GM19240 (cell line): ENCODE data around the gene PCDHGC3.

Experiments used
- DNase-seq: peaks from one replicate; pipeline ENCODE4 v3.0.0; 2011; ENCODE audit warnings: low spot score; ENCODE audit not compliant: insufficient read length

The PCDHGC3 gene

DNA sequence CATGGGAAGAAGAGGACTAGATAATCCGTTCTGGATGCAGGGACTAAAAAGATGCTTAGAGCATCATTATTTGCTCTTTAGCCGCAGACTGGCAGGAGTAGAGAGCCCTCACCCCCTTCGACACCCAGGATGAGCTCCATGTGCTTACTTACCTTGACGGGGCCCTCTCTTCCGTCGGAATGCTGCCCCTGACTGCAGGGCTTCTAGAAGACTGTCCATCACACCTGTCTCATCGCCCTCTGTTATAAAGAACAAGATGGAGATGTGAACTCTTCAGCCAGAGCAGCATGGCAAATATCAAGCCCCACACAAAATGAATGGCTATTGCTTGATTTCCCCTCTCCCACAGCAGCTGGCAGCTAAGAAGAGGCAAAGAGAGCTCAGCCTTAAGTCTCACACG is 48.2 kb downstream of the PCDHGC3 start:
- no peak for DNase-seq

DNA sequence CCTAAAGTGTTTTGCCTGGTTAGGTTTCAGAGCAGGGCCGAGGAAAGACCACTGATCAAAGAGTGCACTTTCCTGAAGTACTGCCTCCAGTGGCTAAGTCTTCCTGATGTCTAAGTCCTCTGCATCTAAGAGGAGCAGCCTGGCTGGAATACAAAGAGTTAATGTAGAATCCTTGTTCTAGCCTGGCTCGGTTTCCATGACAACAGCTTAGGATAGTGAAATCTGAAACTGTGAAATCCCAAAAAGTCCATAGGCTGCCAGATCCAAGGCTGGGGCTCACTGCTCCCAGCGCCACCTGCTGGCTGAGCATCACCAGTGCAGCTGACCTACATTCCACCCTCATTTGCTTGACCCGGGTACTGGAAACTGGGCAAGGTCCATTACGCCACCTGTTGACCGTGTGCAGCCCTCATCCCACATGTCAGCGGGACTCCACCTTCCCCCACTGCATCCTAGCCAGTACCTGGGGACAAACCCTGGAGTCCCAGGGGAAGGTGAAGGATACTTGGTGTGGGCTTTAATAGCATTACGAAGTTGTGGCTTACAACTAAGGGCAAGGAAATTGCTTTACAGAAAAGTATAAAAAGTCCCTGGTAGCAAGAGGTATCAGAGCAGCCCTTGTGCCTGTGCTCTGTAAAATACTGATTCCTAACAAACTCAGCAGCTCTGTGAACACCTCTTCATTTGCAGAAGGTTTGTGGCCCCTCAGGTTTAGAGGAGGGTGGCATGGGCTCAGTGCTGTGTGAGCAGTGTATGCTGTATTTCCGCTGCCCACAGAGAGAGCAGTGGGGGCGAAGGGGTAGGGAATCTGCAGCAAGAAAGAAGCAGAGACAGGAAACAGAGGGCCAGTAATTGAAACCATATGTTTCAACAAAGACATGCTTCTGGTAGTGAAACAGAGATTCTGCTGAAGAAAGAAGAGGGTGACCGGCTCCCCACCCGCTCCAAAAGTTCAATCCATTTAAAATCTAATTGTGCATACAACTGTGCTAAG is 49.1 kb downstream of the PCDHGC3 start:
- DNase-seq, result no peak

DNA sequence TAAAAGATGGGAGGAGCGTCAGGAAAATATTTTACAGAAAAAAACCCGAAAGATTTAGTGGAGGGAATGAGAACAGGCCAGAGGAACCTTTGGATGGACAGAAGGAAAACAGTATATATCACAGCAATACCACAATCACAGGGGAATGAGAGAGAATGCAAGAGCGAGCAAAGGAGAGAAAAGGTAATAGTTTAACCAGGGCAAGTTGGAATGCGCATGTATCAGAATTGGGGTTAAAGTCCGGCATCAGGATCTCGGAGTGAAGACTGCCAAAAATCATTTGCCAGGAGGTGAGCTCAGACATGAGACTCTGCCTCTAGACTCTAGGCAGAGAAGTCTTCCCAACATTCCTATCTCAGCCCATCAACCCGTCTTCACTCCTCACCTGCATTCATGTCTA is 49.9 kb downstream of the PCDHGC3 start:
- no peak for DNase-seq

DNA sequence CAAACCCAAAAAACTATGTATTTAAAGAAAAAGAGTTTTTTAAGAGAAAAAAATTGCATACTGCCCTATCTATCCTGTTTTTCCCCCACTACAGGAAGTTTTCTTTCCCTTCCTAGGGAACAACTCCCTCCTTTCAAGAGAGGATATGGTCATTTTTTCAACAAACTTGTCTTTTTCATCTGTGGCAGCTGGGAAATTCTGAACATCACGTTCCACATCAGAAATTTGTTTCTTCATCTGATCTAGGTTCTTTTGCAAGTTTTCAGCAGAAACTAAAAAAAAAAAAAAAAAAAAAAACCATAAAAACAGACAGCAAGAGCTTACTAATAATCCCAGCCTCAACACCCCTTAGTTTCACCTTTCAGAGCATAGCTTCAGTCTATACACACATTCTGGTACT is 51.7 kb downstream of the PCDHGC3 start:
- no peak for DNase-seq
